Suprapubic skin (tissue), 2 donors: Measurements from ENCODE around the gene FILIP1L.

Experiments used
- EP300 ChIP-seq: sonication (generic); formaldehyde crosslinking; IDR thresholded peaks from one replicate; pipeline ENCODE4 v1.6.1; 2017; ENCODE audit warnings: antibody characterized with exemption
- POLR2A ChIP-seq, 2 donors: fragments of 450-650 bp; IDR thresholded peaks; one replicate each; pipeline ENCODE4 v1.6.1; 2017; ENCODE audit warnings: antibody characterized with exemption in 2 of 2, mild to moderate bottlenecking in 2 of 2, moderate library complexity in 2 of 2

- no peak for TF ChIP-seq EP300
- TF ChIP-seq POLR2A (IDR thresholded peaks at IDR 0.05), result no peak
Observed at GRCh38 chr3:99843590-99844258, 270.6 kb downstream of the FILIP1L start.
